Loucy (cell line): ENCODE measurements around the gene PUSL1.

Source experiments
- EZH2phosphoT487 ChIP-seq: fragments of 200-600 bp; IDR thresholded peaks from 2 replicates; pipeline ENCODE4 v1.6.1; 2018; ENCODE audit warnings: antibody characterized with exemption, mild to moderate bottlenecking, moderate library complexity, borderline replicate concordance
- TF ChIP-seq, protein P1 (sequence below): fragments of 200-600 bp; sonication (generic); conservative IDR thresholded peaks from 2 replicates; pipeline ENCODE4 v1.5.1; 2014; ENCODE audit warnings: mild to moderate bottlenecking, antibody characterized with exemption, low read length

DNA sequence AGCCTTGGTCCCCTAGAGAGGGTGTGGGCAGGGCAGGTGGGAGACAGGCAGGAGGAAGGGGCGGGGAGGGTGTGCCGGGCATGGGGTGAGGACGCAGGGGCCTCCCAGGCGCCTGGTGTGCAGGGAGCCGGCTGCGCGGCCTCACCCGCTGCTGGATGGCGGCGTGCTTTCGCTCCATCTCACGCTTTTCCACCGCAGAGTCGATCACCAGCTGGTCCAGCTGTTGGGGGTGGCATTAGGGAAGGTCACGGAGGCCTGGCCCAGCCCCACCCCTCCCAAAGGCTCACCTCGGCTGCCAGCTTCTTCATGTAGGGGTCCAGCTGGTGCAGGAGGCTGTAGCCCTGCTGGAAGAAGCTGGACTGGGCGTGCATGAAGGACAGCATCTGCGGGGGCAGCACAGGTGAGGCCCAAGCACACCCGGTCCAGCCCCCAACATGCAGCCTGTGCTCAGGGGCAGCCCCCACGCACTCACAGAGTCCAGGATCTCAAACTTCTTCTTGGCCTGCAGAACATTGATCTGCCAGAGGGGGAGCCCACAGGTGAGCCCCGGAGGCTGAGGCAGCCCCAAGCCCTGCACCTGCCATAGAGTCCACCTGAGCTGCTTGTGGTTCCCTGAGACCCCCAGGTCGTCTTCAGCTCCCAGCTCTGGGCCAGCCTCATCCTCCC is 8.6 kb upstream of the PUSL1 start:
- TF ChIP-seq, protein P1, sequence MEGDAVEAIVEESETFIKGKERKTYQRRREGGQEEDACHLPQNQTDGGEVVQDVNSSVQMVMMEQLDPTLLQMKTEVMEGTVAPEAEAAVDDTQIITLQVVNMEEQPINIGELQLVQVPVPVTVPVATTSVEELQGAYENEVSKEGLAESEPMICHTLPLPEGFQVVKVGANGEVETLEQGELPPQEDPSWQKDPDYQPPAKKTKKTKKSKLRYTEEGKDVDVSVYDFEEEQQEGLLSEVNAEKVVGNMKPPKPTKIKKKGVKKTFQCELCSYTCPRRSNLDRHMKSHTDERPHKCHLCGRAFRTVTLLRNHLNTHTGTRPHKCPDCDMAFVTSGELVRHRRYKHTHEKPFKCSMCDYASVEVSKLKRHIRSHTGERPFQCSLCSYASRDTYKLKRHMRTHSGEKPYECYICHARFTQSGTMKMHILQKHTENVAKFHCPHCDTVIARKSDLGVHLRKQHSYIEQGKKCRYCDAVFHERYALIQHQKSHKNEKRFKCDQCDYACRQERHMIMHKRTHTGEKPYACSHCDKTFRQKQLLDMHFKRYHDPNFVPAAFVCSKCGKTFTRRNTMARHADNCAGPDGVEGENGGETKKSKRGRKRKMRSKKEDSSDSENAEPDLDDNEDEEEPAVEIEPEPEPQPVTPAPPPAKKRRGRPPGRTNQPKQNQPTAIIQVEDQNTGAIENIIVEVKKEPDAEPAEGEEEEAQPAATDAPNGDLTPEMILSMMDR: peak; percentile 58
- TF ChIP-seq EZH2phosphoT487: no peak
